Cortex of kidney (tissue), 1 donor: ENCODE results near the gene PITPNM1.

Experiments
- DNase-seq: peaks from one replicate; lab custom pipeline; 2025; lab: John Stamatoyannopoulos, UW

Gene PITPNM1

GRCh38 chr11:67503119-67504004 is 1.8 kb downstream of the PITPNM1 start:
- DNase-seq: no peak

DNA sequence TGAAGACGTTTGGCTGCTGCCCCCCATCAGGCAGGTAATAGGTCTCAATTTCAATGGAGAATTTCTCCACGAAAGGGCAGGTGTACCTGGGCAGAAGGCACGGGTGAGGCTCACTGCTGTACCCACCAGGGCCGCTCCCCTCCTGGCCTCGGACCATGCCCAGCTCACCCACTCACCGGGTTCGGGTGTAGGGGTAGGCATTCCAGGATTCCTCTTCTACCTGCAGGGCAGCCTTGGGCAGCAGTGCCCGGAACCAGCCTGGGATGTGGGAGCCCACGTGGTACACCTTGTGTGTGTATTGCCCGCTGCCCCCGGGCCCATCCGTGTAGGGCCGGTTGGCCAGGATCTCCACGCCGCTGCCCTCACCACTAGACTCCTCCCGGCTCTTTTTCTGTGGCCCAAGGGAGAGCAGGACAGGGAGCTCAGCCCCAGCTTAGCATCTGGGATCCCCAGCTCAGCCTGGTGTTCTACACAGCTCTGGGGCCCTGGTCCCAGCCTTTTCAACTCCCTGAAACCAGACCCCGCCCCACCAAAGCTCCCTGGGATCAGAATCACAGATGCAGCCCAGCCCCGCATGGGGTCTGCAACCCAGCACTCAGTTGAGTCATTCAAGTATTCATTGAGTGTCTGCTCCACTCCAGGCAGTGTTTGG is 2.7 kb downstream of the PITPNM1 start:
- no peak for DNase-seq

- DNase-seq: no peak
Observed at GRCh38 chr11:67501854-67502253, 3.3 kb downstream of the PITPNM1 start.

DNA sequence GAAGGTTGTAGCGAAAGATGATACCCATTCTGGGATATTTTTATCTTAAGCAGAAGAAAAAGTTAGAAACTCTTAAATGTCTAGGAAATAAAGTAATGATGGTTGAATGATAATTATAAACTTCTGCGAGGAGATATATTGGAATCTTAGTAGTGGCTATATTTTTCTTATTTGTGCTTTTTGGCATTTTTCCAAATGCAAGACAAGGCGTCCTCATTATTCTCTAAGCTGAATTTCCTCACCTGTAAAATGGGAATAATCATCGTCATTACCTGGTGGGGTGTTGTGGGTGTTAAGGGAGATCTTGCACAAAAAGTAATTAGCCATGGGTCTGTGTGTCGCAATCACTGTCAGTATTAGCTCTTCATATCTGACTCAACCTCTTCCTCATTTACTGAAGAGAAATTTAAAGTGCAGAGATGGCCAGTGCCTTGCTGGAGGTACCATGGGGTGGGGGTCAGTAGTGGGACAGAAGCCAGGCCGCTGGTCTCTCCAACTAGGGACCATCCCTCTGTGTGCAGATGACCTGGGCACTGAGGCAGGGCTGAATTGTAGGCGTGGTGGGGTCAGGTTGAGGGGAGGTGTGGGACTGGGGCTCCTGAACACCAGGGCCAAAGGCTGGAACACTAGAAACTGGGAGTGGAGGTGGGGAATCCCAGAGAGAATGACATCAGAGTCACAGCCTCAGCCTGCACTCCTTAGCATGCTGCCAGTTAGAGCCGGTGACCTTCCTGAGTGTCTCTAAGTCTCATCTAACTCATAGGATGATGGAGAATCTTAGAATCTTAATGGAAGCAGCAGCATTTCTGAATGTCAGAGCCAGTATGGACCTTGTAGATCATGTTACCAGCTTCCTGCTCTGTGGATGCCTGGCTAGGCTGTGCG is 4.1 kb downstream of the PITPNM1 start:
- no peak for DNase-seq

DNA sequence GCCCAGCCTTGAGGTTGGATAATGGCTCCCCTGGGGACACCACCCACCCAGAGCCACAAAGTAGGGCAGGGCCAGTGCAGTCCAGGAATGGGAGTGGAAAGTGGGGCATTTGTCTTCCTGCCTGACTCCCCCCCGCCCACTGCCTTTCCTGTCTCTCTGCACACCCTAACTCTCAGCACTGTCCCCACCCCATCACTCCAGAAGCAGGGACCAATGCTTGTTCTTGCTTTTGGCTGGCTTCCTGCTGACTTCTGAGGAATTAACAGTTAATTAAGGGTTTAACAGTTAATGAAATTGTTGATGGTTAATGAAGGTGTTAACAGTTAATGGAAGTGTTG is 4.7 kb downstream of the PITPNM1 start:
- DNase-seq: no peak

GRCh38 chr11:67499808-67500483 is 5.2 kb downstream of the PITPNM1 start:
- no peak for DNase-seq

DNA sequence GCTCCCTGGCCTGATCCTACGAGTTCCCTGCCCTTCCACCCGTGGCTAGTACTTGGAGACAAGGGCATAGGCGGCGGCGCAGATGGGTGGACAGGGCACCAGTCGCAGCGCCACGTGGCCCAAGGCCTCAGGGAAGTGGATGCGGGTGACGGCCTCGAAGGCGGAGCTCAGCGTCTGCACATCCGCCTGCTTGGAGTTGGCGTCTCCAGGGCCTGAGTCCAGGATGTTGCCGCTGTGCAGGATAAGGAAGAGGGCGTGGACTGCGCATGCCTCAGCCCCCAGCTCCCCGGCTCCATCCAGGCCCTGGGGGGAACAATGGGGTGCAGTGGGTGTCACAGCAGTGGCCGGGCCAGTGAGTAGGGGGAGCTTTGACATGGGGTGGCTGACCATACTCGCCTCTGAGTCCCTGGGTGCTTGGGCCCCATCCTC is 6.6 kb downstream of the PITPNM1 start:
- DNase-seq: no peak

DNA sequence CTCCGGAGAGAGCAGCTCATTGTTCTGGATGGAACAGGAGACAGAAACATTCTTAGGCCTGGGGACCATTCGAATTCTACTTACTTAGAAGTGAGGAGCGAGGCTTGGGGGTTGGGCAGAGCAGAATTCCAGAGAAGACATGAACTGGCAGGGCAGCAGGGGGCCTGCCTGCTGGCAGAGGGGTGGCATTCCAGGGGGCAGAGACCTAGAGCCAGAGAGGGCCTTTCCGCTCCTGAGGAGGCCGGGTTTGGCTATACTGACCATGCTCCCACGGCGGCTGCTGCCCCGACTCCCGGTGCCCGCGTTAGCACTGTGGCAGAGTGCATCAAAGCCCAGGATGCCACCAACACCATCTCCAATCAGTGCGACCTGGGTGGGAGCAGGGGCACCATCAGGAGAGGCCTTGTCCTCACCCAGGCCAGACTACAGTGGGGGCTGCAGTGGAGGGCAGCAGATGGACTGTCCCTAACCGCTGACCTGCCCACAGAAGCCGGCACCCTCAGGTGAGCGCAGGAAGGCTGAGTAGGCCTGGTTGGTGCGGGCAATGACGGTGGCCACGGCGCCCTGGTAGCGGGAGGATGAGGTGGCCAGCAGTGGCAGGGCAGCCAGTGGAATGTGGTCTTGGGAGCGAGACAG is 7.4 kb downstream of the PITPNM1 start:
- no peak for DNase-seq

GRCh38 chr11:67496113-67496512 is 9.1 kb downstream of the PITPNM1 start:
- DNase-seq: no peak

DNA sequence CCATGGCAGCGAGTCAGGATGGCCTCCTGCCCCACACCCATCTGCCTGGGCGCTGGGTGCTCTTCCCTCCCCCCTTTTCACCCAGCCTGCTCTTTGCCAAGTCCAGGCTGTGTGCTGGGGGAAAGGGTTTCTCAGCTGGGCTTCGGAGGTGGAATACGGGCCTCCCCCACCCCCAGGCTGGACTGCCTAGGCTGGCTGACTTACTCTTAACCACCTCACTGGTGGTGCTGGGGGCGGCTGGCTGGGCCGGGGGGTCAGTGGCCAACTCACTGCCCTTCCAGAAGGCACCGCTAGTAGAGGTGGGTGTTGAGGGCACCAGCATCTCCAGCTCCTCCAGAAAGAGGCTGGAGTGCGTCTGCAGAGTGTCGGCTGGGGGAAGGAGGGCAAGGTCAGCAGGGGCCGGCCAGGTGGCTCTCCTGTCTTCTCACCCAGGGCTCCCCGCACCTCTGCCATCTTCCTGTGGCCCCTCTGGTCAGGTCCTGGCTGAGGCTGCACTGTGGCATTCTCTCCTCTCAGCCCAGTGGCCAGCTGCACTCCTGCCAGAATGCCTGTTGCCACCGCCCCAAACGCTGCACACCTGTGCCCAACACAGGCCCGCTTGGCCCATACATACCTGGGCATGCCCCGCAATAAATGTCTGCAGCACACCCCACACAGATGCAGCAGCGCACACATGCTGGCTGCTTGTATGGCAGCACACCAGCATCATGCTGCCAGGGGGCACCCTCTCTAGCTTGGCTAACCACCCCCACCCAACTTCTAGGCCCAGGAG is 9.7 kb downstream of the PITPNM1 start:
- DNase-seq: no peak

DNA sequence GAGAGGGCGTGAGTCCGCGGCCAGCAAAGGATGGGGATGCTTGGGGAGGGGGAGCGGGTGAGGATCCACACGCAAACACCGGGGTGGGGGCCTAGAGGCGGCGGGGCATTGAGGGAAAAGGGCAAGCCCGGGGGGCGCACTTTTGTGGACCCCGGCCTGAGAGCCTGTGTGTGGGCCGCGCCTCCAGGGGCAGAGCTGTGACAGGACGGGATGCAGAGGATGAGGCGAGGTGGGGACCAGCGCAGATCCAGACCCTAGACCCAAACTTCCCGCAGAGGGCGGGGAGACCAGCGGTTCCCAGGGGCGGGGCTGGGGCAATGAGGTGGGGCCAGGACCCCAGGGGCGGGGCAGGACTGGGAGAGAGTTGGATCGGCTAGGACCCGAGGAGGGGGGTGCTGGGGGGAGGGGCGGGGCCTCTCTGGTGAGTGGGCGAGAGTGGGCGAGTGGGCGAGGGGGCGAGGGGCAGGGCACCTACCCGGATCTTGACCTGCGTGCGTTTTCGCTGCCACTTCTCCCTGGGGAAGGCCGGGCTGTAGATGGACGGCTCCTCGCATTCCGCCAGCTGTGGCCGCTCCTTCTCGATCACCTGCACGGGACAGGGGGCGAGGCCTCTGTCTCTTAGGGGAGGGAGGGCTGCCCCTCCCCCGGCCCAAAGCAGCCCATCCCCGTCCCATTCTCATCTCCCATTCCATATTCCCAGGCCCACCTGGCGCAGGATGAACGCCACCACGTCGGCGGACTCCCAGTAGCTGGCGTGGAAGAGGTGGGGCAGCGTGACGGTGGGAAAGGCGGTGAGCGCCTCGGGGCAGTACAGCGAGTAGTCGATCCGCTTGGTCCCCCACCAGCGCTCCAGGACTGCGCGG is 10.6 kb downstream of the PITPNM1 start:
- DNase-seq: no peak

DNA sequence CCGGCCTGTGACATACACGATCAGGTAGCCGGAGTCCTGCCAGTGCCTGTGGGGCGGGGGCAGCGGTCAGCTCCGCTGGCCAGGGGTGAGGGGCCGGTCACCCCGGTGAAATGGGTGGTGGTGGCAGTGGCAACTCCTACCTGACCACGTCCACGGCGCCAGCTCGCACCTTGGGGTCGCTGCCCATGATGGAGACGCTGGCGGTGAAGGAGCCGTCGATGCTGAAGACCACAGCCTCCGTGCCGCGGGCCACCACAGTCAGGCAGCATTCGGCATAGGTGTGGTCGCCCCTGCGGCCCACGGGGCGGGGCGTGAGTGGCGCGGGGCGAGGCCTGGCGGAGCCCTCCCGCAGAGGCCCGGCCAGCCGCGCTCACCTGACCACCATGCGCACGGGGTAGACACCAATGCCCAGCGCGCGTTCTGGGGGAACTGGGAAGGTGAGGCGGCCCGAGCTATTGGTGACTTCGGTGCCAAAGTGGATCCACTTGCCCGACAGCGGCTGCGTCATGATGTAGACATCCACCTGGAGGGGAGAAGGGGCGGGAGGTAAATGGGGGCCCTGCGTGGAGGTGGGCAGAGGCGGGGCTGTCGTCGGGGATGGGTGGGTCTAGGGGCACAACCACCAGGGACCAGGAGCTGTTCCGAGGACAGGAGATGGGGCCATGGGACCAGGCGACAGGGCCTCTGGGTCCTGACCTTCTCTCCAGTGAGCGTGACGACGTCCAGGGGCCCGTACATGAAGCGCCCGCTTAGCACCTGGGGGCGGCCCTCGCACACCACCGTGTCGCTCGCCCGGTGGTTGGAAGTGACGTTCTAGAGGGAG is 11.4 kb downstream of the PITPNM1 start:
- no peak for DNase-seq

- DNase-seq: no peak
Observed at GRCh38 chr11:67492801-67493547, 12.2 kb downstream of the PITPNM1 start.

- DNase-seq: no peak
Observed at GRCh38 chr11:67492069-67492727, 13.0 kb downstream of the PITPNM1 start.

DNA sequence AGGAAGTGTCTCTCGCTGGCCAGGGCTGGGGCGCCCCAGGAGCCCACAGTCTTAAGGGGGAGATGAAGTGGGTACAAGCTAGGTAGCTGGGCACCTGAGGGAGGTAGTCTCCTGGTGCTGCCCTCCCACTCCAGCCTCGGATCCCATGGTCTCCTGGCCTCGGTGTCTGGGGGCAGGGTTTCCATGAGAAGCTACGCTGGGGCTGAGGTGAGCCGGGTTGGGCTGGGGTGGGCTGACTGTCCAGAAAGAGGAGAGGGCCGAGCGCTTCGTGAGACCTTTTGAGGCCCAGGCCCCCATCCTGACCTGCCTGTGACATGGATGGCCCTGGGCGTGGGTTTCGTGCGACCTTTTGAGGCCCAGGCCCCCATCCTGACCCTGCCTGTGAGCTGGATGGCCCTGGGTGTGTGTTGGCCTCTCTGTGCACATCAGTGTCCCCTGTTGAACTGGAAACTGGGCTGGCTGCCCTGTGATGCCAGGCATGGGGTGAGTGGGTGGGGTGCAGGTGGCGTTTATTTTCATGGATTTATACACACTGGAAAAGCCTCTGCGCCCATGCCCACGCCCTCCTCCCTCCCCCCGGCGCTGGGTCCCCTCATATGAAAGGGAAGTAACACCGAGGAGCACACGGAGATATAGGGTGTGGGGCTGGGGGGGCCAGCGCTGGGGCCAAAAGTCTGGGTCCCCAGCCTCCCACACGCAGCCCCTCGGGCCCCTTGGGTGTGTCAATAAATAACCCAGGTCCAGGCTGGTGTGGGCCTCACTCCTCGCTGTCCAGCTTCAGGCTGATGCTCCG is 13.7 kb downstream of the PITPNM1 start:
- no peak for DNase-seq

DNA sequence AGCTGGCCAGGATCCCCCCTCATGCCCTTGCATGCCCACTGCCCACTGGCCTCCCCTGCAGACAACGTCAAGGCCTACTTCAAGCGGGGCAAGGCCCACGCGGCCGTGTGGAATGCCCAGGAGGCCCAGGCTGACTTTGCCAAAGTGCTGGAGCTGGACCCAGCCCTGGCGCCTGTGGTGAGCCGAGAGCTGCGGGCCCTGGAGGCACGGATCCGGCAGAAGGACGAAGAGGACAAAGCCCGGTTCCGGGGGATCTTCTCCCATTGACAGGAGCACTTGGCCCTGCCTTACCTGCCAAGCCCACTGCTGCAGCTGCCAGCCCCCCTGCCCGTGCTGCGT is 14.5 kb downstream of the PITPNM1 start:
- DNase-seq: no peak
